NCI-H2081 treated with DMSO at 0.1 percent for 48 hours (cell line): ENCODE data around the gene DYSF.

Source experiments
- DNase-seq: peaks from one replicate; lab custom pipeline; 2025; lab: John Stamatoyannopoulos, UW

DYSF gene

GRCh38 chr2:71530641-71531332 lies 77.4 kb downstream of the DYSF start:
- DNase-seq, result no peak

DNA sequence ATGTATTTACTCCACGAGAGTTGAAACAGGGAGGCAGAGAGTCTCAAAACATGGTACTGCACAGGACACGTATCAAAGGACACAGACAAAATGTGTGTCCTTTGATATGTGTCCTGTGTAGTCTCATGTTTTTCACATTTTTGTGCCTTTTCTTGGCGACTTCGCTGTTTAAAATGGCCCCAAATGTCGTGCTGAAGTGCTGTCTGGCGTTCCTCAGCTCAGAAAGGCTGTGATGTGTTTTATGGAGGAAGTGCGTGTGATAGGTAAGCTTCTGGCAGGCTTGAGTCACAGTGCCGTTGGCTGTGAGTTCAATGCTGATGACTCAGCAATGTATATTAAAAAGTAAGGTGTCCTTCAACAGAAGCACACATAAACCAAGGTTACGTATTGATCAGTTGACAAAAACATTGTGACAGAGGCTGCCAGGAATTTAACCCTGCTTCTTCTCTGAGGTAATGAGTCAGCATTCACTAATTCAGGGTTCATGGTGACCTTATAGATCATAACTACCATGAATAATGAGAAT lies 78.2 kb downstream of the DYSF start:
- DNase-seq, result no peak

GRCh38 chr2:71532327-71532726 lies 79.0 kb downstream of the DYSF start:
- DNase-seq, result no peak

DNA sequence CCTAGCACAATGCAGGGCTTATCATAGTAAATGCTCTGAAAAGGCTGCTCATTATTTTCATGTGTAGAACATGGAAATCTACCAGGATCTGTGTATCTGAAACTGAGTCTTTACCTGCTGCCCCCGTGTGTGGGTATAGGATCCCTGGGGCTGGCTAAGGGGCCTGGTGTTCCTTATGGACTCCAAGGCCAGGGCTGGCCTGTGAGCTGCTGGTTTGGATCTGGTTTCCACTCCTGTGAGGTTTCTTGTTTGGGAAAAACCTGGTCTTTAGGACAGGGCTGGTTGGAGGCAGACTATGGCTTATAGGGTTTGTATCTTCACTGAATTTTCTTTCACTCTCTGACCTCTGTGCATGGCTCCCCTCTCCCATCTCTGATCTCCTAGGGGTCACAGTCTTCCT lies 80.8 kb downstream of the DYSF start:
- no peak for DNase-seq

- DNase-seq, result no peak
Measured at GRCh38 chr2:71534826-71535225, 81.5 kb downstream of the DYSF start.

DNA sequence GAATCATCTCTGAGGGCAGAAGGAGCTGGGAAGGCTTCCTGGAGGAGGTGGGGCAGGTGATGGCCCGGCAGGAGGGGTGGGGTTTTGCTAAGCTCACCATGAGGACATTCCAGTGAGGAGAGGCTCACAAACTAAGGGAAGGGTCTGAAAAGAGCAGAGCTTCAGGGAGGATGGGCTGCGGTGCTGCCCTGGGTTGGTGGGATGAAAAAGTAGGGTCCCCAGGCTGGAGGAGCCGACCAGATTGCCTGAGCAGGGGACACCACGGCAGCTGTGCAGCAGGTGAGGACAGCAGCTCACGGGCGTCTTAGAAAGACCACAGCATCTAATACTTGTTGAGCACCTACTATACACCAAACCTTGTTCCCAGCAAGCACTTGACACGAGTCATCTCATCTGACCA lies 82.2 kb downstream of the DYSF start:
- DNase-seq, result no peak

DNA sequence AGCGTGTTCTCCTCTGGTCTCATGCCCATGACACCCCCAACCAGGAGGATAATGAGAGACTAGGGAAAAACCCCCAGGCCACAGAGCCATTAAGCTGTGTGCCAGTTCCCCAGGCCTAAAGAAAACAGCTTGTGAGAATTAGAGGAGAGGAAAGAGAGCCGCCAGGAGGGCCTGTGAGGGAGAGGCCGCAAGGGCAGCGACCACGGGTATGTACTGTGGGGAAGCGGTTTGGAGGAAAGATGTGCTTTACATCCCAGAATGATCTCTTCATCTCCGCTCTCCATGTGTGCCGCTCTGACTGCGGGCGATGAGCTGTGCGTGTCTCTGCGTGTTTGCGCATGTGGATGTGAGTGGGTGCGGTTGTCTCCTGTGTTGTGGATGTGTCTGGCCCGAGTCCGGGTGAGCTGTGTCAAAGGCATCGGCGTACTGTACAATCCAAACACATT lies 82.9 kb downstream of the DYSF start:
- no peak for DNase-seq

GRCh38 chr2:71538241-71538640 lies 84.9 kb downstream of the DYSF start:
- no peak for DNase-seq

GRCh38 chr2:71538656-71539265 lies 85.4 kb downstream of the DYSF start:
- DNase-seq, result no peak

GRCh38 chr2:71540818-71541217 lies 87.5 kb downstream of the DYSF start:
- DNase-seq, result no peak

GRCh38 chr2:71544919-71545571 lies 91.7 kb downstream of the DYSF start:
- DNase-seq, result no peak

GRCh38 chr2:71545572-71546274 lies 92.4 kb downstream of the DYSF start:
- no peak for DNase-seq

DNA sequence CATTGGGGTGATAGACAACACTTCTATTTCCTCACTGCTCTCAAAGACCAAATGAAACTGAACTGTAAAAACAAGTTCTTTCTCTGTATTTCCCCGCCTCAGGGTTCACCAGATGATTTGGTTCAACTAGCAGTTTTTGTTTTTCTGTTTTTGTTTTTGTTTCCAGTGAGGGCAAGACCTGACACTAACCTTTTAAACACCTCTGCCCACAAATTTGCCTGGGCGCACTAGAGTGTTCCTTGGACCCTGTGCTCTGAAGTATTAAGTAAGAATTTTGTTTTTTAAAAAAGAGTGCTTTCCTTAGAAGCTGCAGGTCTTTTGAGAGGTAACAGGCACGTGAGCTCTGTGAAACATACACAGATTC lies 92.9 kb downstream of the DYSF start:
- DNase-seq, result no peak

DNA sequence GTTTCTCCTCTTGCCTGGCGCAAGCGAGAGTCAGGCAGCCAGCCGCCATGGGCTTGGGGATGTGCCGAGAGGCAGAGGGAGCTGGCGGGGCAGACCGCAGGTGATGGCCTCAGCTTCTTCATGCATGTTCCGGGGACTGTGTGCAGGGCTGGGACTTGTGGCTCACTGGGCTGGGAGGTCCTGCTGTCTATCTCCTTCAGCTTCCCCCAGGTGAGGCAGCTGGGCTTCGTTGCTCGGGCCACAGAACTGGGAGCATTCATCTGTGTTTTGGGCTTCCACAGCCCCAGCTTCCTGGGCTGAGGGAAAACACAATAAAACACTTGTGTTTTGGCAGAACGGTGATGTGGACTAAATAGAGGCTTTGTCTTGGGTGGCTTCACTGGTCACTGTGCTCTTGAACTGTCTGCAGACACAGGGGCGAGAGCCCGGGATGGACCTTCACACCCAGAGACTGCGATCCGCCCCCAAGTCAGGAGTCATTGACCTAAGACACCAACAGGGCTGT lies 93.5 kb downstream of the DYSF start:
- no peak for DNase-seq

- DNase-seq, result no peak
Measured at GRCh38 chr2:71547616-71548285, 94.4 kb downstream of the DYSF start.

DNA sequence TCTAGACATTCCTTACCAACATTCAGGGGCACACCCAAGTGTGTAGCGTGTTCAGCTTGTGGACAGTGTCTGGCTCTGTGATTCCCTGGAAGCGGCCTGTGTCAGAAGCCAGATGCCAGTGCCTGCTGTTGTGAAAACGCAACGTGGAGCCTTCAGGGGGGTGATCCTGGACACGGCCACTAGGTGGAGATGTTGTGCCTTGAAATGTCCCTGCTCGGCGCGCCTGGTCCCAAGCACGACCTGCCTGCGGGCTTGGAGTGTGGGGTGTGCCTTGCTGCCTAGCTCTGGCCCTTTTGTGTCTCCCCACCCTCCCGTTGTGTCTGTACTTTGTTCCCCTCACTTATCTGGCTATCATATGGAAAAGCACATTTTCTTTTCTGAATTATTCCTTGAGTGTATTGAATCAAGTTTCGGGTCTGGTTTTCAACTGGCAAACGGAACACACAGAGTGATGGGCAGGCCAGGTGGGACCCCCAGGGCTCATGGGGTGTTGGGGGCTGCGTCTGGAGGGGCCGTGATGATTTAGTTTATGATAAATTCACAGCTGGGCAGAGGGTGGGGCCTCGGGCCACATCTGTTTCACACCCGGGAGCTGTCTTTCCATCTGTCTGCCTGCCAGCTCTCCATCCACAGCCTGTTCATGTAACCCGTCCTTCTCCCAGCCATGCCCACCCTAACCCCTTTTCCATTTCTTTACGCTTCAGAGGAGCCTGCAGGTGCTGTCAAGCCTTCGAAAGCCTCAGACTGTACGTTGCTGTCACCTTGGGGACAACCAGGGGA lies 95.5 kb downstream of the DYSF start:
- DNase-seq, result no peak

GRCh38 chr2:71550801-71551630 lies 97.7 kb downstream of the DYSF start:
- DNase-seq, result no peak

DNA sequence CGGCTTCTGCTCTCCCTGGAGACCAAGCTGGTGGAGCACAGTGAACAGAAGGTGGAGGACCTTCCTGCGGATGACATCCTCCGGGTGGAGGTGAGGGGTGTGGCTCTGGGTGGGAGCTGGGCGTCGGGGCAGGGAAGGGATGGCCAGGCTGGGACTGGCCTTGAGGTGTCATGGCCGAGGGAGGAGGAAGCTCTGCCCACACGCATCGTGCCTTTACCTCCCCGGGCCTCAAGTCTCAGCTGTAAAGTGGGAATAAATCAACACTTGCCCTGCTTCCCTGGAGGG lies 98.2 kb downstream of the DYSF start:
- no peak for DNase-seq

DNA sequence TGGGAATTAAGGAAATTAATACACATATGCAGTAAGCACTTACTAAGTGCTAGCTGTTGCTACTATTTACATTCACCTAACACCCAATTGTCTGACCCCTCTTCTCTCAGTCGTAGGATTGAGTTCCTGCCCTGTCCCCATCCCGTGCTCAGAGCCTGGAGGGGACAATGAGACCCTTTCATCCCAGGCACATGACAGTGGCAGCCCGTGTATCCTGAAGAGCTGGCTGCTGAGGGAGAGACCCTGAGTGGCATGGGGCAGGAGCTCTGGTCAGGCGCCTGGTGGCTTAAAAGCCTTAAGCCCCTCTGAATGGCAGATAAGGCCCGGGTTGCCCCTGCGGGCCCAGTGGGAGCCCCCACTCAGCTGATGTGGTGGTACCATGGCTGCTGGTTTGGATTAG lies 99.0 kb downstream of the DYSF start:
- DNase-seq, result no peak

DNA sequence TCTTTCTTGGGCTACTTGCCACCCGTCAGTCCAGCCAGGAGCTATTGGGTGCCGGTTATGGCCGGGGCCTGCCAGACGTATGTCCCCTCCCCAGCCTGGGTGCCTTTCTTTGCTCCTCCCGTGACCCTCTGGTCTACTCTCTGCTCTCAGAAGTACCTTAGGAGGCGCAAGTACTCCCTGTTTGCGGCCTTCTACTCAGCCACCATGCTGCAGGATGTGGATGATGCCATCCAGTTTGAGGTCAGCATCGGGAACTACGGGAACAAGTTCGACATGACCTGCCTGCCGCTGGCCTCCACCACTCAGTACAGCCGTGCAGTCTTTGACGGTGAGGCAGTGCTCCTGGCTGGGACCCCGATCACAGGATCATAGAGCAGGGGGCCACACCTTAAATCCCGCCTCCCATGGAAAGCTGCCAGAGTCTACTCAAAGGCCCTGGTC lies 99.5 kb downstream of the DYSF start:
- DNase-seq, result no peak
